ENCODE results near the gene BORCS8. TPM values are rescaled to one million over a fixed set of nuclear protein-coding genes. Genes with fewer than 3 reads are reported as not detected.
"Not testable (repeated sequence)": the region's sequence is repeated elsewhere in the genome, so short reads cannot be mapped to it uniquely, and the experiment has no call there.

Gene BORCS8
- total and polyA plus RNA-seq, 2 experiments from 2014 or later: 24.7 to 38.0 TPM

DNA sequence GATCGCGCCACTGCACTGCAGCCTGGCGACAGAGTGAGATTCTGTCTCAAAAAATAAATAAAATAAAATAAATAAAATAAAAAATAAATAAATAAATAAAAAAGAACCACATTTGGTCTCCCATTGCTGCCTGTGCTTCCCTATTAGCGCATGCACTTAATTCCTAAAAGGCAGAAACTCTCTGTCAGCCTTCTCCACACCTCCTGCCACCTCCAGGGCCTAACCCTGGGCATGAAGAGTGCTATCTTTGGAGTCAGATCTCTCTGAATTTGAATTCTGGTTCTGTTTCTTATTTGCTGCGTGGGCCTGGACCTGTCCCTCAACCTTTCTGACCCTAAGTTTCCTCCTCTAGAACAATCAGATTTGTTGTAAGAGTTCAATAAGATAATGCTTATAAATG, 31.1 kb upstream of the BORCS8 start:
- Histone ChIP-seq H3K4me1 (ENCODE audit: low read depth) (no peaks in the 10 kb centered on the region), H3K9me3 (ENCODE audit: low read depth) (no peaks in the 10 kb centered on the region), H3K4me3 (no peak overlapping the region), H3K27ac (no peak overlapping the region), H3K36me3 (no peaks in the 10 kb centered on the region), H3K27me3 (peaks cover 24% of the 10 kb centered on the region)
- DNase-seq (ENCODE audit: low read depth in 1 of 2, low spot score in 1 of 2): no peak
- TF ChIP-seq, protein P1, sequence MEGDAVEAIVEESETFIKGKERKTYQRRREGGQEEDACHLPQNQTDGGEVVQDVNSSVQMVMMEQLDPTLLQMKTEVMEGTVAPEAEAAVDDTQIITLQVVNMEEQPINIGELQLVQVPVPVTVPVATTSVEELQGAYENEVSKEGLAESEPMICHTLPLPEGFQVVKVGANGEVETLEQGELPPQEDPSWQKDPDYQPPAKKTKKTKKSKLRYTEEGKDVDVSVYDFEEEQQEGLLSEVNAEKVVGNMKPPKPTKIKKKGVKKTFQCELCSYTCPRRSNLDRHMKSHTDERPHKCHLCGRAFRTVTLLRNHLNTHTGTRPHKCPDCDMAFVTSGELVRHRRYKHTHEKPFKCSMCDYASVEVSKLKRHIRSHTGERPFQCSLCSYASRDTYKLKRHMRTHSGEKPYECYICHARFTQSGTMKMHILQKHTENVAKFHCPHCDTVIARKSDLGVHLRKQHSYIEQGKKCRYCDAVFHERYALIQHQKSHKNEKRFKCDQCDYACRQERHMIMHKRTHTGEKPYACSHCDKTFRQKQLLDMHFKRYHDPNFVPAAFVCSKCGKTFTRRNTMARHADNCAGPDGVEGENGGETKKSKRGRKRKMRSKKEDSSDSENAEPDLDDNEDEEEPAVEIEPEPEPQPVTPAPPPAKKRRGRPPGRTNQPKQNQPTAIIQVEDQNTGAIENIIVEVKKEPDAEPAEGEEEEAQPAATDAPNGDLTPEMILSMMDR (IDR thresholded peaks at IDR 0.05; ENCODE audit: low read depth, low read length): no peak

DNA sequence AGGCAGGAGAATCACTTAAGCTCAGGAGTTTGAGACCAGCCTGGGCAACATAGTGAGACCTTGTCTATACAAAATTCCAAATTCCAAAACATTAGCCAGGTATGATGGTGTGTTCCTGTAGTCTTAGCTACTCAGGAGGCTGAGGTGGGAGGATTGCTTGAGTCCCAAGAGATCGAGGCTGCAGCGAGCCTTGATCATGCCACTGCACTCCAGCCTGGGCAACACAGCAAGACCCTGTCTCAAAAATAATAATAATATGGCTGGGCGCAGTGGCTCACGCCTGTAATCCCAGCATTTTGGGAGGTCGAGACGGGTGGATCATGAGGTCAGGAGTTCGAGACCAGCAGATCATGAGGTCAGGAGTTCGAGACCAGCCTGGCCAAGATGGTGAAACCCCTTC, 29.0 kb upstream of the BORCS8 start:
- DNase-seq (ENCODE audit: low read depth in 1 of 2, low spot score in 1 of 2); H3K4me1 ChIP-seq (ENCODE audit: low read depth); H3K9me3 ChIP-seq (ENCODE audit: low read depth); H3K36me3 ChIP-seq; H3K27ac ChIP-seq; H3K4me3 ChIP-seq: not testable (repeated sequence)
- peaks cover 19% of the 10 kb centered on the region for H3K27me3 ChIP-seq

DNA sequence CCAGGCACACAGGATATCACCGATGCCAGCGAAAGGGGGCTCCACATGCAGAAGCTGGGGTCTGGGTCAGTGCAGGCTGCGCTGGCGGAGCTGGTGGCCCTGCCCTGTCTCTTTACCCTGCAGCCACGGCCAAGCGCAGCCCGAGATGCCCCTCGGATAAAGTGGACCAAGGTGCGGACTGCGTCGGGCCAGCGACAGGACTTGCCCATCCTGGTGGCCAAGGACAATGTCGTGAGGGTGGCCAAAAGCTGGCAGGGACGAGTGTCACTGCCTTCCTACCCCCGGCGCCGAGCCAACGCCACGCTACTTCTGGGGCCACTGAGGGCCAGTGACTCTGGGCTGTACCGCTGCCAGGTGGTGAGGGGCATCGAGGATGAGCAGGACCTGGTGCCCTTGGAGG, 27.0 kb upstream of the BORCS8 start:
- Histone ChIP-seq H3K4me1 (ENCODE audit: low read depth) (no peaks in the 10 kb centered on the region), H3K36me3 (no peaks in the 10 kb centered on the region), H3K27me3 (peaks cover 11% of the 10 kb centered on the region), H3K9me3 (ENCODE audit: low read depth) (no peaks in the 10 kb centered on the region), H3K4me3 (no peak overlapping the region), H3K27ac (no peak overlapping the region)
- DNase-seq (ENCODE audit: low read depth in 1 of 2, low spot score in 1 of 2): no peak
- TF ChIP-seq, protein P1 (IDR thresholded peaks at IDR 0.05; ENCODE audit: low read depth, low read length): no peak

DNA sequence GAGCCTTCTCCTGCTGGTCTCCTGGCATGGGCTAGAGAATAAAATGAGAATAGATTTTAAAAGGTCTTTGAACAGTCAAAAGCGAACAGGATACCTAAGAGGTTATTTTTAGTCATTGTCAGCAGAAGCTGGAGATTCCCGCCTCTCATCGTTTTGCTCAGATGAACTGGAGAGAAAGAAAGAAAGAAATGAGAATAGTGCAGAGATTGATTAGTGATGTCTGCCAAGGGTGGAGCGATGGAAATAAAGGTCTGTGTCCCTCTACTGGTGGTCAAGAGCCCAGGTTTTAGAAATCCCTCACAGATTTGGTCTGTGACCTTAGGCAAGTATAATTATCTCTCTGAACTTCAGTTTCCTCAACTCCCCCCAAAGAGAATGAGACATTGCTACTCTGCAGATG, 25.1 kb upstream of the BORCS8 start:
- H3K27ac ChIP-seq: no peak overlapping the region
- H3K36me3 ChIP-seq: no peaks in the 10 kb centered on the region
- TF ChIP-seq, protein P1 (IDR thresholded peaks at IDR 0.05; ENCODE audit: low read depth, low read length): no peak
- peaks cover 27% of the 10 kb centered on the region for H3K27me3 ChIP-seq
- no peak overlapping the region for H3K4me3 ChIP-seq
- no peaks in the 10 kb centered on the region for H3K9me3 ChIP-seq (ENCODE audit: low read depth)
- no peaks in the 10 kb centered on the region for H3K4me1 ChIP-seq (ENCODE audit: low read depth)
- no peak for DNase-seq (ENCODE audit: low read depth in 1 of 2, low spot score in 1 of 2)

DNA sequence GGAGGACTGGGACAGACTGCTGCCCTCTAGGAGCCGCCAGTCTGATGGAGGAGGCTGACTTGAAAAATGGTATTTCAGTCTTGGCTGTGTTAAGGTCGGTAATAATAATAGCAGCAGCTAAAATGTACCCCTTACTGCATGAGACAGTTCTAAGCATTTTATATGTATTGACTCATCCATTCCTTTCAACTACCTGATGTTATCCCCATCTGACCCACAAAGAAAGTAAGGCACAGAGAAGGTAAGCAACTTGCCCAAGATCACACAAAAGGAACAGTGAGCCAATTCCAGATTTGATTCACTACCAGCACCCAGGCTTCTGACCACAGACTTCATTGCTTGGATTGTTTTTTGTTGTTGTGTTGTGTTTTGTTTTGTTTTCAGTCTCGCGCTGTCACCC, 23.8 kb upstream of the BORCS8 start:
- Histone ChIP-seq H3K4me3 (no peak overlapping the region), H3K27me3 (peaks cover 40% of the 10 kb centered on the region), H3K36me3 (no peaks in the 10 kb centered on the region), H3K27ac (no peak overlapping the region), H3K9me3 (ENCODE audit: low read depth) (no peaks in the 10 kb centered on the region), H3K4me1 (ENCODE audit: low read depth) (no peaks in the 10 kb centered on the region)
- DNase-seq (ENCODE audit: low read depth in 1 of 2, low spot score in 1 of 2): no peak
- TF ChIP-seq, protein P1 (IDR thresholded peaks at IDR 0.05; ENCODE audit: low read depth, low read length): no peak

DNA sequence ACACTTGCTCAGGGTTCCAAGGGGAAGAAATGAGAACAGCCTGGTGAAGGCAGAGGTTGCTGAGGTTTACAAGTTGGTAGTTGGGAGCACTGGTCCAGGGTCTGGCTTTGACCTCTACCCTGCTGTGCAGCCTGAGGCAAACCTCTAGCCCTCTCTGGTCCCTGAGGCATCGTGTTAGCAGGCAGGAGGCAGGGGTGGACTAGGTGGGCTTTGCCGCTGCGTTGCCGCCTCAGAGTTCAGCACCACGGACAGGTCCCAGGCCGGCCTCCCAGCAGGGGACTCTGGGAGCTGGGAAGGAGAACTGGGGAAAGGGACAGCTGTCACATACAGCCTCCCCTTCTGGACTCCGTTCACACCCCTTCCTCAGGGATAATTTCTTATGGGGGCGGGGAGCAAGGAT, 22.9 kb upstream of the BORCS8 start:
- TF ChIP-seq, protein P1 (IDR thresholded peaks at IDR 0.05; ENCODE audit: low read depth, low read length): no peak

More for the DNA sequence above, 22.9 kb upstream of the BORCS8 start:
- peak; percentile 59 to 86 for DNase-seq (ENCODE audit: low read depth in 1 of 2, low spot score in 1 of 2)
- Histone ChIP-seq H3K9me3 (ENCODE audit: low read depth) (no peaks in the 10 kb centered on the region), H3K4me3 (no peak overlapping the region), H3K27me3 (peaks cover 47% of the 10 kb centered on the region), H3K36me3 (no peaks in the 10 kb centered on the region), H3K4me1 (ENCODE audit: low read depth) (no peaks in the 10 kb centered on the region), H3K27ac (no peak overlapping the region)
